WTC11 (cell line): ENCODE measurements around the gene C6orf47. TPM values are rescaled to one million over a fixed set of nuclear protein-coding genes. Genes with fewer than 3 reads are reported as not detected.

Experiments used
- ATAC-seq: fragments of 200-7000 bp; cut with Tn5 transposase; 2 replicates; pipeline ENCODE4 v1.10.0; 2021; ENCODE audit warnings: mild to moderate bottlenecking, moderate library complexity
- CTCF ChIA-PET: fragments of 300-600 bp; sonication (Branson Sonifier 250); formaldehyde crosslinking; loops from one replicate; lab custom pipeline; 2021; ENCODE audit warnings: antibody characterized with exemption; lab: Charles Lee
- POLR2A ChIA-PET: fragments of 350-600 bp; sonication (Branson Sonifier 250); formaldehyde crosslinking; loops from one replicate; lab custom pipeline; 2021; ENCODE audit warnings: antibody characterized with exemption; lab: Charles Lee
- DNase-seq: peaks from one replicate; pipeline ENCODE4 v3.0.0; 2021; ENCODE audit warnings: low spot score
- H3K27ac Mint-ChIP-seq: 2 replicates; pipeline ENCODE4 v1.8.0; 2021; ENCODE audit warnings: mixed read lengths
- H3K27me3 Mint-ChIP-seq: 2 replicates; pipeline ENCODE4 v1.8.0; 2021; ENCODE audit warnings: low read depth, mild to moderate bottlenecking, moderate library complexity, mixed read lengths
- H3K36me3 Mint-ChIP-seq: 2 replicates; pipeline ENCODE4 v1.8.0; 2021; ENCODE audit warnings: mixed read lengths
- H3K4me1 Mint-ChIP-seq: 2 replicates; pipeline ENCODE4 v1.8.0; 2022; ENCODE audit warnings: mixed read lengths
- H3K4me3 Mint-ChIP-seq: 2 replicates; pipeline ENCODE4 v1.8.0; 2021; ENCODE audit warnings: mild to moderate bottlenecking, moderate library complexity, mixed read lengths
- H3K9me3 Mint-ChIP-seq: 2 replicates; pipeline ENCODE4 v1.8.0; 2021; ENCODE audit warnings: mixed read lengths
- ATF1 ChIP-seq: sonication (generic); formaldehyde crosslinking; IDR thresholded peaks from 2 replicates; pipeline ENCODE4 v1.8.1; 2023; ENCODE audit warnings: mild to moderate bottlenecking, moderate library complexity, missing genetic modification reagents
- ATF3 ChIP-seq: sonication (generic); formaldehyde crosslinking; conservative IDR thresholded peaks from 2 replicates; pipeline ENCODE4 v1.8.1; 2022; ENCODE audit warnings: mild to moderate bottlenecking, missing genetic modification reagents
- ESRRA ChIP-seq: sonication (generic); formaldehyde crosslinking; IDR thresholded peaks from 2 replicates; pipeline ENCODE4 v1.8.1; 2022; ENCODE audit warnings: mild to moderate bottlenecking, missing genetic modification reagents, borderline replicate concordance
- IRF2 ChIP-seq: sonication (generic); formaldehyde crosslinking; IDR thresholded peaks from 2 replicates; pipeline ENCODE4 v1.8.0; 2022; ENCODE audit warnings: low read depth, missing genetic modification reagents, borderline replicate concordance
- NFATC4 ChIP-seq: fragments of 250-450 bp; sonication (Bioruptor Pico); IDR thresholded peaks from 2 replicates; pipeline ENCODE4 v1.9.0; 2021; ENCODE audit warnings: mild to moderate bottlenecking
- NR2C2 ChIP-seq: sonication (generic); formaldehyde crosslinking; IDR thresholded peaks from 2 replicates; pipeline ENCODE4 v1.8.0; 2022; ENCODE audit warnings: mild to moderate bottlenecking, missing genetic modification reagents
- OVOL2 ChIP-seq: fragments of 250-450 bp; sonication (Bioruptor Pico); IDR thresholded peaks from 2 replicates; pipeline ENCODE4 v1.9.0; 2021; ENCODE audit warnings: mild to moderate bottlenecking, borderline replicate concordance
- PRRX2 ChIP-seq: fragments of 250-450 bp; sonication (Bioruptor Pico); IDR thresholded peaks from 2 replicates; pipeline ENCODE4 v1.8.0; 2021; ENCODE audit warnings: mild to moderate bottlenecking
- RELA ChIP-seq: sonication (generic); formaldehyde crosslinking; IDR thresholded peaks from 2 replicates; pipeline ENCODE4 v1.8.1; 2022; ENCODE audit warnings: missing genetic modification reagents, mild to moderate bottlenecking, borderline replicate concordance
- RORB ChIP-seq: fragments of 250-450 bp; sonication (Bioruptor Pico); IDR thresholded peaks from 2 replicates; pipeline ENCODE4 v1.9.0; 2021; ENCODE audit warnings: mild to moderate bottlenecking
- SP1 ChIP-seq: sonication (generic); formaldehyde crosslinking; conservative IDR thresholded peaks from 2 replicates; pipeline ENCODE4 v1.8.1; 2022; ENCODE audit warnings: missing genetic modification reagents
- ZNF219 ChIP-seq: sonication (generic); formaldehyde crosslinking; IDR thresholded peaks from 2 replicates; pipeline ENCODE4 v1.8.0; 2023; ENCODE audit warnings: missing genetic modification reagents, mild to moderate bottlenecking, borderline replicate concordance
- ZNF232 ChIP-seq: sonication (generic); formaldehyde crosslinking; IDR thresholded peaks from 2 replicates; pipeline ENCODE4 v1.8.0; 2022; ENCODE audit warnings: mild to moderate bottlenecking, missing genetic modification reagents
- ZNF416 ChIP-seq: fragments of 250-450 bp; sonication (Bioruptor Pico); IDR thresholded peaks from 2 replicates; pipeline ENCODE4 v1.9.0; 2021; ENCODE audit warnings: mild to moderate bottlenecking, inconsistent platforms
- ZNF532 ChIP-seq: fragments of 250-450 bp; sonication (Bioruptor Pico); IDR thresholded peaks from 2 replicates; pipeline ENCODE4 v1.9.0; 2021; ENCODE audit warnings: mild to moderate bottlenecking, borderline replicate concordance
- total RNA-seq: library from RNA; stranded (reverse); gene quantifications from 3 replicates; pipeline ENCODE4 v1.2.3, GENCODE V29; 2021
- TF ChIP-seq, protein P1 (sequence below): sonication (generic); formaldehyde crosslinking; IDR thresholded peaks from 2 replicates; pipeline ENCODE4 v1.8.0; 2023; ENCODE audit warnings: missing genetic modification reagents, mild to moderate bottlenecking, borderline replicate concordance

C6orf47 gene
- total RNA-seq, 1 experiment from 2014 or later: 16.3 TPM

DNA sequence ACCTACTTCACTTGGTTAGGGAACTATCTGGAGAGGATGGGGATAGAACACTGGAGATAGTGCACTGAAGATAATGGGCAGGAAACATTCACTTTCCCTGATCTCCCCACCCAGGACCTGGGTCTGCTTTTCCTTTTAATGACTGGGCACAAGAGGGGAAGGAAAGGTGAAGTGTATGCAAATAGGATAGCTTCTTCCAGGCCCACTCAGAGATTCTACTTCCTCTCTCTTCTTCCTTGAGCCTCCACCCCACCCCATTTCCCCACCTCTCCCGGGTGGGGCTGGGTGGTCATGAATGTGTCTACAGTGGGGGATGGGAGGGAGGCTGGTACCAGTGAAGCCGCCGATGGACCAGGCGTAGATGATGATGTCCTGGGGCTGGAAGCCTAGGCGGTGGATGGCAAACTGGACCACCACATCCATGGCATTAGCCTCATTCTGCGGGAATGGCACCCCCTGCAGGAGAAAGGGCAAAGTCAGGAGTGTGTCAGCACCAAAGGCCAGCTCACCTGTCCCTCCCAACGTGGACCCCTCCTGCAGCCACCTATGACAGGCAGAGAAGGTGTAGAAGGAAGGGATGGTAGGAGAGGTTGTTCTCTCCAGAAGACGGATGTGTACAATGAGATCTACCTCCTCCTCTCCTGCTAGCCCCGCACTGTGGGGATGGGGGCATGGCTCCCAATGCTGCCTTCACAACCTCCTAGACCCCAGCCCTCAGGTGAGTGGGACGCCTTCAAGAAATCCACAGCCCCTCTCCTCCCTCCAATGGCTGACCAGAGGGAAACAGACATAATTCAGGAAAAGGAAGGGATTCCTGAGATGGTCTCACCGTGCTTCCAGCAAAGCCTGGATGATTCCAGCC lies 28.9 kb upstream of the C6orf47 start (continued):
- TF ChIP-seq NR2C2 (no peak), ATF3 (CRISPR knock-in tag) (no peak), PRRX2 (CRISPR knock-in tag) (no peak), IRF2 (no peak), RELA (CRISPR knock-in tag) (no peak)

GRCh38 chr6:31687860-31688693 lies 27.5 kb upstream of the C6orf47 start:
- DNase-seq: no peak
- ChIA-PET CTCF (interaction anchor here (1.2 to 1.7 kb wide), 2 partner anchors 50 to 139 kb away, joined by 4 to 5 read pairs; partner anchors contain the start of gene HSPA1B), POLR2A (no interaction called here)
- Mint-ChIP-seq H3K27me3 (no peaks in the 10 kb centered on the region; the same call in 1 of the 2 replicates), H3K4me3 (no peak overlapping the region), H3K27ac (no peak overlapping the region), H3K36me3 (peaks cover 15% of the 10 kb centered on the region), H3K9me3 (no peaks in the 10 kb centered on the region), H3K4me1 (peaks cover 7% of the 10 kb centered on the region)
- TF ChIP-seq ATF1 (CRISPR knock-in tag) (no peak), NFATC4 (CRISPR knock-in tag) (no peak), ZNF219 (CRISPR knock-in tag) (no peak), ESRRA (CRISPR knock-in tag) (no peak), ZNF416 (CRISPR knock-in tag) (no peak), ZNF532 (CRISPR knock-in tag) (no peak), PRRX2 (CRISPR knock-in tag) (no peak), RORB (no peak), ZNF232 (CRISPR knock-in tag) (no peak), OVOL2 (CRISPR knock-in tag) (no peak), SP1 (CRISPR knock-in tag) (no peak)
- TF ChIP-seq, protein P1, sequence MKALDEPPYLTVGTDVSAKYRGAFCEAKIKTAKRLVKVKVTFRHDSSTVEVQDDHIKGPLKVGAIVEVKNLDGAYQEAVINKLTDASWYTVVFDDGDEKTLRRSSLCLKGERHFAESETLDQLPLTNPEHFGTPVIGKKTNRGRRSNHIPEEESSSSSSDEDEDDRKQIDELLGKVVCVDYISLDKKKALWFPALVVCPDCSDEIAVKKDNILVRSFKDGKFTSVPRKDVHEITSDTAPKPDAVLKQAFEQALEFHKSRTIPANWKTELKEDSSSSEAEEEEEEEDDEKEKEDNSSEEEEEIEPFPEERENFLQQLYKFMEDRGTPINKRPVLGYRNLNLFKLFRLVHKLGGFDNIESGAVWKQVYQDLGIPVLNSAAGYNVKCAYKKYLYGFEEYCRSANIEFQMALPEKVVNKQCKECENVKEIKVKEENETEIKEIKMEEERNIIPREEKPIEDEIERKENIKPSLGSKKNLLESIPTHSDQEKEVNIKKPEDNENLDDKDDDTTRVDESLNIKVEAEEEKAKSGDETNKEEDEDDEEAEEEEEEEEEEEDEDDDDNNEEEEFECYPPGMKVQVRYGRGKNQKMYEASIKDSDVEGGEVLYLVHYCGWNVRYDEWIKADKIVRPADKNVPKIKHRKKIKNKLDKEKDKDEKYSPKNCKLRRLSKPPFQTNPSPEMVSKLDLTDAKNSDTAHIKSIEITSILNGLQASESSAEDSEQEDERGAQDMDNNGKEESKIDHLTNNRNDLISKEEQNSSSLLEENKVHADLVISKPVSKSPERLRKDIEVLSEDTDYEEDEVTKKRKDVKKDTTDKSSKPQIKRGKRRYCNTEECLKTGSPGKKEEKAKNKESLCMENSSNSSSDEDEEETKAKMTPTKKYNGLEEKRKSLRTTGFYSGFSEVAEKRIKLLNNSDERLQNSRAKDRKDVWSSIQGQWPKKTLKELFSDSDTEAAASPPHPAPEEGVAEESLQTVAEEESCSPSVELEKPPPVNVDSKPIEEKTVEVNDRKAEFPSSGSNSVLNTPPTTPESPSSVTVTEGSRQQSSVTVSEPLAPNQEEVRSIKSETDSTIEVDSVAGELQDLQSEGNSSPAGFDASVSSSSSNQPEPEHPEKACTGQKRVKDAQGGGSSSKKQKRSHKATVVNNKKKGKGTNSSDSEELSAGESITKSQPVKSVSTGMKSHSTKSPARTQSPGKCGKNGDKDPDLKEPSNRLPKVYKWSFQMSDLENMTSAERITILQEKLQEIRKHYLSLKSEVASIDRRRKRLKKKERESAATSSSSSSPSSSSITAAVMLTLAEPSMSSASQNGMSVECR (CRISPR knock-in tag): no peak
- no peak for ATAC-seq
